Activated naive CD4-positive, alpha-beta T cell treated with anti-CD3 and anti-CD28 coated beads, Interleukin-2, amount 50 U/mL, for 72 hours (primary cell): Measurements from ENCODE around the gene GBE1. TPM values are rescaled to one million over a fixed set of nuclear protein-coding genes. Genes with fewer than 3 reads are reported as not detected.
"Not testable (repeated sequence)": the region's sequence is repeated elsewhere in the genome, so short reads cannot be mapped to it uniquely, and the experiment has no call there.

ENCODE experiments used
- ATAC-seq, 2 donors: fragments of 150-1000 bp; cut with Tn5 transposase; 2 replicates each; pipeline ENCODE4 v1.10.0; 2021; ENCODE audit warnings: mild to moderate bottlenecking in 2 of 2, moderate library complexity in 2 of 2
- DNase-seq, 2 donors: peaks; one replicate each; pipeline ENCODE4 v3.0.0; 2021 to 2022; ENCODE audit warnings: low spot score in 2 of 2
- H3K27ac Mint-ChIP-seq, 2 donors: one replicate each; pipeline ENCODE4 v1.8.0; 2022; ENCODE audit warnings: mild to moderate bottlenecking in 2 of 2, mixed read lengths in 2 of 2
- H3K36me3 Mint-ChIP-seq, 2 donors: one replicate each; pipeline ENCODE4 v1.8.0; 2022; ENCODE audit warnings: mixed read lengths in 2 of 2
- H3K9me3 Mint-ChIP-seq, 2 donors: one replicate each; pipeline ENCODE4 v1.8.0; 2022; ENCODE audit warnings: mixed read lengths in 2 of 2
- total RNA-seq, 2 donors: library from RNA; stranded (reverse); gene quantifications; one replicate each; pipeline ENCODE4 v1.2.3, GENCODE V29; 2022

Gene GBE1
- 10 to 100 TPM; 45.7 to 78.9 TPM for total RNA-seq

- H3K9me3 Mint-ChIP-seq: peaks cover 0 to 11% of the 10 kb centered on the region in 2 donors
- peak; percentile 91 to 93 for DNase-seq
- H3K27ac Mint-ChIP-seq: peak within 1 kb of the TSS; percentile 98
- ATAC-seq: peak; percentile 88 to 89
- peaks cover 43 to 48% of the 10 kb centered on the region in 2 donors for H3K36me3 Mint-ChIP-seq
Observed at GRCh38 chr3:81760924-81761903, at the start of gene GBE1. Gene GBE1, minus strand, starts transcription at chr3:81761645. Its CDS starts 128 bp downstream, at chr3:81761517.

- no peak for ATAC-seq
- no peak for DNase-seq
- no peaks in the 10 kb centered on the region for H3K36me3 Mint-ChIP-seq
- H3K9me3 Mint-ChIP-seq: no peaks in the 10 kb centered on the region
- no peak overlapping the region for H3K27ac Mint-ChIP-seq
Observed at GRCh38 chr3:81808900-81809299, 47.5 kb upstream of the GBE1 start.

GRCh38 chr3:81799403-81799802 lies 38.0 kb upstream of the GBE1 start:
- no peaks in the 10 kb centered on the region for H3K9me3 Mint-ChIP-seq
- no peaks in the 10 kb centered on the region for H3K36me3 Mint-ChIP-seq
- ATAC-seq: no peak
- no peak overlapping the region for H3K27ac Mint-ChIP-seq
- no peak for DNase-seq

GRCh38 chr3:81793410-81793809 lies 32.0 kb upstream of the GBE1 start:
- no peak for DNase-seq
- no peaks in the 10 kb centered on the region for H3K9me3 Mint-ChIP-seq
- no peaks in the 10 kb centered on the region for H3K36me3 Mint-ChIP-seq
- ATAC-seq: no peak
- no peak overlapping the region for H3K27ac Mint-ChIP-seq

- Mint-ChIP-seq H3K27ac (no peak overlapping the region), H3K9me3 (no peaks in the 10 kb centered on the region), H3K36me3 (no peaks in the 10 kb centered on the region)
- ATAC-seq (no peak), DNase-seq (no peak)
Observed at GRCh38 chr3:81790117-81790516, 28.7 kb upstream of the GBE1 start.

GRCh38 chr3:81789691-81790090 lies 28.2 kb upstream of the GBE1 start:
- no peak overlapping the region for H3K27ac Mint-ChIP-seq
- no peak for ATAC-seq
- no peaks in the 10 kb centered on the region for H3K9me3 Mint-ChIP-seq
- H3K36me3 Mint-ChIP-seq: no peaks in the 10 kb centered on the region
- DNase-seq: no peak

GRCh38 chr3:81788610-81789009 lies 27.2 kb upstream of the GBE1 start:
- ATAC-seq: no peak
- H3K9me3 Mint-ChIP-seq: peaks cover 0 to 2% of the 10 kb centered on the region in 2 donors

GRCh38 chr3:81788044-81788443 lies 26.6 kb upstream of the GBE1 start:
- H3K27ac Mint-ChIP-seq: no peak overlapping the region
- H3K36me3 Mint-ChIP-seq: no peaks in the 10 kb centered on the region
- H3K9me3 Mint-ChIP-seq: peaks cover under 1 to 3% of the 10 kb centered on the region in 2 donors
- ATAC-seq: no peak
- no peak for DNase-seq

More at GRCh38 chr3:81788610-81789009, 27.2 kb upstream of the GBE1 start:
- no peak overlapping the region for H3K27ac Mint-ChIP-seq
- no peak for DNase-seq
- H3K36me3 Mint-ChIP-seq: no peaks in the 10 kb centered on the region

GRCh38 chr3:81782585-81782984 lies 21.1 kb upstream of the GBE1 start:
- Mint-ChIP-seq H3K36me3 (no peaks in the 10 kb centered on the region), H3K27ac (peak overlapping the region in 1 of 2 donors; percentile 65), H3K9me3 (peaks cover 11 to 13% of the 10 kb centered on the region in 2 donors)
- ATAC-seq: no peak
- DNase-seq: no peak

- DNase-seq (no peak), ATAC-seq (peak in 1 of 2 donors; percentile 44)
- Mint-ChIP-seq H3K27ac (no peak overlapping the region), H3K9me3 (peaks cover 10 to 13% of the 10 kb centered on the region in 2 donors), H3K36me3 (no peaks in the 10 kb centered on the region)
Observed at GRCh38 chr3:81778678-81779182, 17.3 kb upstream of the GBE1 start.

GRCh38 chr3:81776643-81777042 lies 15.2 kb upstream of the GBE1 start:
- DNase-seq (no peak), ATAC-seq (no peak)

GRCh38 chr3:81770710-81771109 lies 9.3 kb upstream of the GBE1 start:
- DNase-seq: no peak
- no peaks in the 10 kb centered on the region for H3K36me3 Mint-ChIP-seq

More at GRCh38 chr3:81776643-81777042, 15.2 kb upstream of the GBE1 start:
- Mint-ChIP-seq H3K9me3 (peaks cover 0 to 8% of the 10 kb centered on the region in 2 donors), H3K27ac (no peak overlapping the region), H3K36me3 (no peaks in the 10 kb centered on the region)

GRCh38 chr3:81769299-81769698 lies 7.9 kb upstream of the GBE1 start:
- H3K36me3 Mint-ChIP-seq: no peaks in the 10 kb centered on the region
- DNase-seq (no peak), ATAC-seq (no peak)
- H3K27ac Mint-ChIP-seq: no peak overlapping the region
- H3K9me3 Mint-ChIP-seq: no peaks in the 10 kb centered on the region

More at GRCh38 chr3:81770710-81771109, 9.3 kb upstream of the GBE1 start:
- Mint-ChIP-seq H3K9me3 (no peaks in the 10 kb centered on the region), H3K27ac (no peak overlapping the region)
- ATAC-seq: no peak

- H3K36me3 Mint-ChIP-seq, H3K9me3 Mint-ChIP-seq, ATAC-seq, DNase-seq, H3K27ac Mint-ChIP-seq: not testable (repeated sequence)
Observed at GRCh38 chr3:81767250-81767859, 5.9 kb upstream of the GBE1 start.

- Mint-ChIP-seq H3K9me3 (no peaks in the 10 kb centered on the region), H3K27ac (no peak overlapping the region)
- no peak for DNase-seq
Observed at GRCh38 chr3:81765400-81765799, 4.0 kb upstream of the GBE1 start.

GRCh38 chr3:81764665-81765064 lies 3.2 kb upstream of the GBE1 start:
- DNase-seq: no peak
- Mint-ChIP-seq H3K36me3 (peaks cover 14 to 16% of the 10 kb centered on the region in 2 donors), H3K9me3 (no peaks in the 10 kb centered on the region), H3K27ac (no peak overlapping the region)
- no peak for ATAC-seq

More at GRCh38 chr3:81765400-81765799, 4.0 kb upstream of the GBE1 start:
- ATAC-seq: no peak
- peaks cover 6 to 10% of the 10 kb centered on the region in 2 donors for H3K36me3 Mint-ChIP-seq

GRCh38 chr3:81764002-81764401 lies 2.6 kb upstream of the GBE1 start:
- peaks cover 0 to under 1% of the 10 kb centered on the region in 2 donors for H3K9me3 Mint-ChIP-seq
- DNase-seq (no peak), ATAC-seq (no peak)
- peaks cover 20 to 21% of the 10 kb centered on the region in 2 donors for H3K36me3 Mint-ChIP-seq
- no peak overlapping the region for H3K27ac Mint-ChIP-seq
